Nephron (organoid): ENCODE measurements around the gene NEDD1.
A peak's percentile ranks its signal among the peaks of the same experiment; 100 is the strongest.

Experiments used
- H3K27ac Mint-ChIP-seq, 3 experiments: 2 replicates each; pipeline ENCODE4 v1.8.0; 2020; ENCODE audit warnings: mixed read lengths in 3 of 3, mild to moderate bottlenecking in 2 of 3, moderate library complexity in 1 of 3
- H3K27me3 Mint-ChIP-seq: 2 replicates; pipeline ENCODE4 v1.8.0; 2021; ENCODE audit warnings: low read depth, mild to moderate bottlenecking, moderate library complexity, mixed read lengths
- H3K36me3 Mint-ChIP-seq: 2 replicates; pipeline ENCODE4 v1.8.0; 2020; ENCODE audit warnings: low read depth, mixed read lengths
- H3K4me1 Mint-ChIP-seq: 2 replicates; pipeline ENCODE4 v1.8.0; 2020; ENCODE audit warnings: mixed read lengths
- H3K4me3 Mint-ChIP-seq, 3 experiments: 2 replicates each; pipeline ENCODE4 v1.8.0; 2020; ENCODE audit warnings: mild to moderate bottlenecking in 3 of 3, mixed read lengths in 3 of 3, moderate library complexity in 2 of 3
- H3K9me3 Mint-ChIP-seq: 2 replicates; pipeline ENCODE4 v1.8.0; 2020; ENCODE audit warnings: mixed read lengths
- TF ChIP-seq, protein P1 (sequence below), 3 experiments: fragments of 200-600 bp; sonication (generic); IDR thresholded peaks; one replicate each; pipeline ENCODE4 v1.5.0; 2021; ENCODE audit warnings: antibody characterized with exemption in 3 of 3; ENCODE audit not compliant: unreplicated experiment in 3 of 3

Gene NEDD1

DNA sequence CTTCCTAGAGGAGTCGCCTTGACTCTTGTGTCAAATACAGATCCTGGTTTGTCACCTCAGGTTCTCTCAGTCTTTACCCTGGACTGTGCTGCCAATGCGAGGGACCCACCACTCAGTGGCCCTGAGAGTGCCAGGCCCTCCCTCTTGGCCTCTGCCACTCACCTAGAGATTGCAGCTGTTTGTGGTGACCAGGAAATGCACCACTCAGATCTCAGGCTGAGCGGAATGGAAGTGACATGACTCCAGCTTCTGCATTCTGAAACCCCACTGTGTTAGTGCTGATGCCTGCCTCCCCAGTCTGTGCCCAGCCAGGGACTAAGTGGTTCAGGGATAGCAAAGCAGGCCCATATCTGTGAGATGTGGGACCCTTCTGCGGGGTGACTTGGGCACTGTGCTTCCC lies 27.8 kb upstream of the NEDD1 start:
- no peak overlapping the region for H3K27ac Mint-ChIP-seq
- peaks cover 12% of the 10 kb centered on the region for H3K9me3 Mint-ChIP-seq
- H3K4me1 Mint-ChIP-seq: no peaks in the 10 kb centered on the region
- TF ChIP-seq, protein P1, sequence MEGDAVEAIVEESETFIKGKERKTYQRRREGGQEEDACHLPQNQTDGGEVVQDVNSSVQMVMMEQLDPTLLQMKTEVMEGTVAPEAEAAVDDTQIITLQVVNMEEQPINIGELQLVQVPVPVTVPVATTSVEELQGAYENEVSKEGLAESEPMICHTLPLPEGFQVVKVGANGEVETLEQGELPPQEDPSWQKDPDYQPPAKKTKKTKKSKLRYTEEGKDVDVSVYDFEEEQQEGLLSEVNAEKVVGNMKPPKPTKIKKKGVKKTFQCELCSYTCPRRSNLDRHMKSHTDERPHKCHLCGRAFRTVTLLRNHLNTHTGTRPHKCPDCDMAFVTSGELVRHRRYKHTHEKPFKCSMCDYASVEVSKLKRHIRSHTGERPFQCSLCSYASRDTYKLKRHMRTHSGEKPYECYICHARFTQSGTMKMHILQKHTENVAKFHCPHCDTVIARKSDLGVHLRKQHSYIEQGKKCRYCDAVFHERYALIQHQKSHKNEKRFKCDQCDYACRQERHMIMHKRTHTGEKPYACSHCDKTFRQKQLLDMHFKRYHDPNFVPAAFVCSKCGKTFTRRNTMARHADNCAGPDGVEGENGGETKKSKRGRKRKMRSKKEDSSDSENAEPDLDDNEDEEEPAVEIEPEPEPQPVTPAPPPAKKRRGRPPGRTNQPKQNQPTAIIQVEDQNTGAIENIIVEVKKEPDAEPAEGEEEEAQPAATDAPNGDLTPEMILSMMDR (IDR thresholded peaks at IDR 0.05; ENCODE audit: unreplicated experiment in 3 of 3): no peak
- H3K36me3 Mint-ChIP-seq: no peaks in the 10 kb centered on the region
- no peak overlapping the region for H3K4me3 Mint-ChIP-seq
- H3K27me3 Mint-ChIP-seq: peaks cover 14% of the 10 kb centered on the region

DNA sequence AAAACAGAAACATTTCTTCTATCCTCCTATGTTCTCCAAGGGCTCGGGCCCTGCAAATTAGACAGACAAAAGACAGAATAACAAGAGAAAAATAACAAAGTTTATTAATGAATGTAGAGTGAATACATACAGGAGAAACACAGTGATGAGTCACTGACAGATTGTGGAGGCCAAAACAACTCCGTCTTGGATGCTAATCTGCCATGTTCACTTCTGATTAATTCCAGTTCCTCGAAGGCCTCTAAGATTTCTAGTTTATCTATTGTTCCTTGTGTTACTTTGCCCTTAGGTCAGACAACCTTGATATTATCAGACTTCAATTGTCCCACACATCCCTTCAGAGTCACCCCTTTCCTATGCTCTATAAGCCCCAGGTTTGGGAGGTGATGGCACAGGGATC lies 26.8 kb upstream of the NEDD1 start:
- H3K27ac Mint-ChIP-seq: no peak overlapping the region

DNA sequence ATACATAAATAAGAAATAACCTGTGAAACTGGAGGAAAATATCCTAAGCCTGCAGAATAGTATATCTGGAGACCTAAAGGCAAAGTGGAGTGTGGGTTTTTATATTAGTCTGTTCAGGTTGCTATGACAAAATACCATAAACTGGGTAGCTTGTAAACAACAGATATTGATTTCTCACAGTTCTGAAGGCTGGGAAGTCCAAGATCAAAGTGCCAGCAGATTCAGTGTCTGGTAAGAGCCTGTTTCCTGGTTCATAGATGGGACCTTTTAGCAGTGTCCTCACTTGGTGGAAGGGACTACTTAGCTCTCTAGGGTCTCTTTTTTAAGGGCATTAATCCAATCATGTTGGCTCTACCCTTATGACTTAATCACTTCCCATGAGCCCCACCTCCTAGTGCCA lies 25.4 kb upstream of the NEDD1 start:
- Mint-ChIP-seq H3K27ac (no peak overlapping the region), H3K4me1 (peaks cover 2% of the 10 kb centered on the region), H3K27me3 (peaks cover 14% of the 10 kb centered on the region), H3K4me3 (no peak overlapping the region), H3K36me3 (no peaks in the 10 kb centered on the region), H3K9me3 (peaks cover 12% of the 10 kb centered on the region)
- TF ChIP-seq, protein P1 (IDR thresholded peaks at IDR 0.05; ENCODE audit: unreplicated experiment in 3 of 3): no peak

More for the DNA sequence above, 26.8 kb upstream of the NEDD1 start:
- Mint-ChIP-seq H3K27me3 (peaks cover 14% of the 10 kb centered on the region), H3K36me3 (no peaks in the 10 kb centered on the region), H3K4me1 (no peaks in the 10 kb centered on the region), H3K4me3 (no peak overlapping the region), H3K9me3 (peaks cover 12% of the 10 kb centered on the region)
- TF ChIP-seq, protein P1 (IDR thresholded peaks at IDR 0.05; ENCODE audit: unreplicated experiment in 3 of 3): no peak

DNA sequence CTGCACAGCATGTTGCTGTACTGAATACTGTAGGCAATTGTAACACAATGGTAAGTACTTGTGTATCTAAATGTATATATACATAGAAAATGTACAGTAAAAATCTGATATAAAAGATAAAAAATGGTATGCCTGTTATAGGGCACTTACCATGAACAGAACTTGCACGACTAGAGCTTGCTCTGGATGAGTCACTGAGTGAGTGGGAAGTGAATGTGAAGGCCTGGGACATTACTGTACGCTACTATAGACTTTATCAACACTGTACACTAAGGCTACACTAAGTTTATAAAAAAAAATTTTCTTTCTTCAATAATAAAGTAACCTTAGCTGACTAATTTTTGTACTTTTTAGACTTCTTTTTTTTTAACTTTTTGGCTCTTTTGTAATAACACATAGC lies 24.2 kb upstream of the NEDD1 start:
- Mint-ChIP-seq H3K4me1 (peaks cover 12% of the 10 kb centered on the region), H3K27ac (no peak overlapping the region), H3K4me3 (no peak overlapping the region), H3K9me3 (peaks cover 12% of the 10 kb centered on the region), H3K36me3 (no peaks in the 10 kb centered on the region), H3K27me3 (peaks cover 6% of the 10 kb centered on the region)
- TF ChIP-seq, protein P1 (IDR thresholded peaks at IDR 0.05; ENCODE audit: unreplicated experiment in 3 of 3): no peak

DNA sequence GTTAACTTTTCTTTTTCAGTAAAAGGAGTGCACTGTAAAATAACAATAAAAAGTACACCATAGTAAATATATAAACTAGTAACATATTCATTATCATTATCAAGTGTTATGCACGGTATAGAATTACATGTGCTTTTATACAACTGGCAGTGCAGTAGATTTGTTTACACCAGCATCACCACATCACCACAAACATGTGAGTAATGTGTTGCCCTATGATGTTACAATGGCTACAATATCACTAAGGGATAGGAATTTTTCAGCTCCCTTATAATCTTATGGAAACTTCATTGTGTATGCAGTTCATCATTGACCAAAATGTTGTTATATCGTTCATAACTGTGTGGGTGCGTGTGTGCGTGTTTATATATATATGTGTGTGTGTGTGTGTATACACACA lies 23.5 kb upstream of the NEDD1 start:
- H3K36me3 Mint-ChIP-seq: no peaks in the 10 kb centered on the region
- H3K27ac Mint-ChIP-seq: no peak overlapping the region
- H3K4me1 Mint-ChIP-seq: peaks cover 12% of the 10 kb centered on the region
- no peak overlapping the region for H3K4me3 Mint-ChIP-seq
- TF ChIP-seq, protein P1 (IDR thresholded peaks at IDR 0.05; ENCODE audit: unreplicated experiment in 3 of 3): no peak
- H3K27me3 Mint-ChIP-seq: no peaks in the 10 kb centered on the region
- H3K9me3 Mint-ChIP-seq: peaks cover 12% of the 10 kb centered on the region

DNA sequence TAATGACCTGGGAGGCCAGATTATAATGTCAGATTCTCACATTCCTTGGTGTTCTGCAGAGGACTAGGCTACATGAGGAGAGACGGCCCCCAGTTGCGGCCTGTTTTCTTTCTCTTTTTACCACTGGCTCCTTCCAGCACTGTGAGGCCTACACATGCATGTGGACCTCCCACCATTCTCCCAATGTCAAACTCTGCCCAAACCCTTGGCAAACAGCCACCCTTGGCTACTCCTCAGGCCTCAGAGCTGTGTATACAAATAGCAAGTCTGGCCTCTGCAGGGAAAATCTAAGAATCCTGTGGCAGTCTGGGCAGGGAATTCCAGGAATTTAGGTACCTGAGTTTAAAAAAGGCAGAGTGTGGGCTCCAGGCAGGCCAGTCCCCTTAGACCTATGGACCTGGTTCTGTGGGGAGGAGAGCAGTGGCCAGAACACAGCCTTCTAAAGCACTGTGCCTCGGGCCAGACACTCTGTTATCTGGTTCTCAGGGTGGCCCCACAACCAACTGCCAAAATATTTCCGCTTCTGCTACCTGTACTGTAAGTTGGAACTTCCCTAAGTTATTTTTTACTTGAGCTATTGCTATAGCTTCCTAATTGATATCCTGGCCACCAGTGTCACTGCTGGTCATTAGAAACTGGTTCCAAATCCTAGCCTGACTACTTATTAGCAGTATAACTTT lies 19.9 kb upstream of the NEDD1 start:
- peaks cover 12% of the 10 kb centered on the region for H3K4me1 Mint-ChIP-seq
- peak overlapping the region; percentile 55 to 92 (median 88) for H3K27ac Mint-ChIP-seq
- TF ChIP-seq, protein P1 (IDR thresholded peaks at IDR 0.05; ENCODE audit: unreplicated experiment in 3 of 3): no peak
- no peaks in the 10 kb centered on the region for H3K36me3 Mint-ChIP-seq
- H3K9me3 Mint-ChIP-seq: peaks cover under 1% of the 10 kb centered on the region
- no peaks in the 10 kb centered on the region for H3K27me3 Mint-ChIP-seq
- no peak overlapping the region for H3K4me3 Mint-ChIP-seq
